MCF 10A (cell line): ENCODE data around the gene POLA1. TPM values are rescaled to one million over a fixed set of nuclear protein-coding genes. Genes with fewer than 3 reads are reported as not detected.

Experiments
- BruUV-seq: library from RNA; stranded (reverse); fragments of 400-500 nt; replicated peaks from 2 replicates; lab custom pipeline; 2021; lab: Mats Ljungman, UMichigan
- CTCF ChIA-PET: fragments of 300-600 bp; sonication (Branson Sonifier 250); formaldehyde crosslinking; extraction: SDS; loops from one replicate; lab custom pipeline; 2021; ENCODE audit warnings: antibody characterized with exemption, inconsistent platforms; lab: Yijun Ruan, JAX
- POLR2A ChIA-PET: fragments of 300-600, 350-650 bp; sonication (Branson Sonifier 250); formaldehyde crosslinking; extraction: SDS; loops from one replicate; lab custom pipeline; 2020; ENCODE audit warnings: antibody characterized with exemption, inconsistent platforms; lab: Yijun Ruan, JAX
- DNase-seq: peaks from one replicate; pipeline ENCODE4 v3.0.0-alpha.2; 2018; ENCODE audit not compliant: unreplicated experiment
- H3K27ac Mint-ChIP-seq: one replicate; pipeline ENCODE4 v1.8.0; 2022; ENCODE audit warnings: mild to moderate bottlenecking, low read depth, mixed read lengths; ENCODE audit not compliant: unreplicated experiment
- H3K27me3 Mint-ChIP-seq: one replicate; pipeline ENCODE4 v1.8.0; 2022; ENCODE audit warnings: mixed read lengths; ENCODE audit not compliant: insufficient read depth, unreplicated experiment
- H3K36me3 Mint-ChIP-seq: one replicate; pipeline ENCODE4 v1.8.0; 2022; ENCODE audit warnings: mild to moderate bottlenecking, moderate library complexity, mixed read lengths; ENCODE audit not compliant: insufficient read depth, unreplicated experiment
- H3K4me1 Mint-ChIP-seq: one replicate; pipeline ENCODE4 v1.8.0; 2022; ENCODE audit warnings: mixed read lengths; ENCODE audit not compliant: insufficient read depth, unreplicated experiment
- H3K4me3 Mint-ChIP-seq: one replicate; pipeline ENCODE4 v1.8.0; 2022; ENCODE audit warnings: mild to moderate bottlenecking, moderate library complexity, mixed read lengths; ENCODE audit not compliant: unreplicated experiment
- H3K9me3 Mint-ChIP-seq: one replicate; pipeline ENCODE4 v1.8.0; 2022; ENCODE audit warnings: mixed read lengths; ENCODE audit not compliant: unreplicated experiment
- CTCF ChIP-seq: fragments of 200-600 bp; IDR thresholded peaks from one replicate; pipeline ENCODE4 v1.8.0; 2022; ENCODE audit warnings: antibody characterized with exemption, mild to moderate bottlenecking; ENCODE audit not compliant: unreplicated experiment
- intact Hi-C: fragments of 100-400 bp; cut with micrococcal nuclease; formaldehyde crosslinking; loops from 2 replicates; pipeline ENCODE4 v1.14.1; 2022
- total RNA-seq: library from RNA; stranded (reverse); gene quantifications from 2 replicates; pipeline ENCODE4 v1.2.3, GENCODE V29; 2022

The POLA1 gene
- total RNA-seq, 1 experiment from 2014 or later: 9.8 TPM

GRCh38 chrX:24999511-24999910 lies 305.8 kb downstream of the POLA1 start:
- no peak for DNase-seq
- Mint-ChIP-seq H3K4me3 (no peak overlapping the region), H3K27ac (no peak overlapping the region), H3K36me3 (no peaks in the 10 kb centered on the region), H3K27me3 (peaks cover 14% of the 10 kb centered on the region), H3K9me3 (peaks cover 5% of the 10 kb centered on the region), H3K4me1 (no peaks in the 10 kb centered on the region)
- intact Hi-C loops: no loop called here
- CTCF ChIA-PET: interaction anchor here (0.7 kb wide), 1 partner anchor 12 kb away, joined by 3 read pairs; no protein-coding TSS in a partner anchor
- POLR2A ChIA-PET: no interaction called here
- no peak for TF ChIP-seq CTCF
- BruUV-seq: no TSS peak

- Mint-ChIP-seq H3K27me3 (peaks cover 14% of the 10 kb centered on the region), H3K9me3 (peaks cover 5% of the 10 kb centered on the region), H3K36me3 (no peaks in the 10 kb centered on the region), H3K4me1 (no peaks in the 10 kb centered on the region), H3K27ac (no peak overlapping the region), H3K4me3 (no peak overlapping the region)
- CTCF ChIA-PET: no interaction called here
- intact Hi-C loops: no loop called here
- POLR2A ChIA-PET: no interaction called here
- DNase-seq: no peak
- TF ChIP-seq CTCF: no peak
- no TSS peak for BruUV-seq
Observed at GRCh38 chrX:25001808-25002660, 308.3 kb downstream of the POLA1 start.

DNA sequence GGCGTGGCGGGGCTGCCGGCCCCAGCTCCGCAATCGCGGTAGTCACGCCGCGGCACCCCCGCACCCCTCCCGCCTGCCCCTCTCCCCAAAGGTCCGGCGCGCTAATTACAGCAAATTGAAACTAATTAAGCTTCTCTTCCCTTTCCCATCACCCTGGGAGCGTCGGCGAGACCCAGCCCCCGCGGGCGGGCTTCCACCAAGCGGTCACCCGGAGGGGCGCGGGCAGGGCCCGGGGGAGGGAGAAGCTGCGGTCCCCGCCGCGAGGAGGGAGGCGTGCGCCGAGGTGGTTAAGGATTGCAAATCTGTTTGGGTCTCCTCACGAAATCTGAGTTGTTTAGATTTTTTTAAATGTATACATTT lies 308.9 kb downstream of the POLA1 start:
- Mint-ChIP-seq H3K4me3 (no peak overlapping the region), H3K9me3 (peaks cover 5% of the 10 kb centered on the region), H3K27ac (no peak overlapping the region), H3K27me3 (peaks cover 14% of the 10 kb centered on the region), H3K4me1 (no peaks in the 10 kb centered on the region), H3K36me3 (no peaks in the 10 kb centered on the region)
- no peak for DNase-seq
- intact Hi-C loops: no loop called here
- CTCF ChIA-PET: no interaction called here
- TF ChIP-seq CTCF: no peak
- no TSS peak for BruUV-seq
- POLR2A ChIA-PET: no interaction called here

DNA sequence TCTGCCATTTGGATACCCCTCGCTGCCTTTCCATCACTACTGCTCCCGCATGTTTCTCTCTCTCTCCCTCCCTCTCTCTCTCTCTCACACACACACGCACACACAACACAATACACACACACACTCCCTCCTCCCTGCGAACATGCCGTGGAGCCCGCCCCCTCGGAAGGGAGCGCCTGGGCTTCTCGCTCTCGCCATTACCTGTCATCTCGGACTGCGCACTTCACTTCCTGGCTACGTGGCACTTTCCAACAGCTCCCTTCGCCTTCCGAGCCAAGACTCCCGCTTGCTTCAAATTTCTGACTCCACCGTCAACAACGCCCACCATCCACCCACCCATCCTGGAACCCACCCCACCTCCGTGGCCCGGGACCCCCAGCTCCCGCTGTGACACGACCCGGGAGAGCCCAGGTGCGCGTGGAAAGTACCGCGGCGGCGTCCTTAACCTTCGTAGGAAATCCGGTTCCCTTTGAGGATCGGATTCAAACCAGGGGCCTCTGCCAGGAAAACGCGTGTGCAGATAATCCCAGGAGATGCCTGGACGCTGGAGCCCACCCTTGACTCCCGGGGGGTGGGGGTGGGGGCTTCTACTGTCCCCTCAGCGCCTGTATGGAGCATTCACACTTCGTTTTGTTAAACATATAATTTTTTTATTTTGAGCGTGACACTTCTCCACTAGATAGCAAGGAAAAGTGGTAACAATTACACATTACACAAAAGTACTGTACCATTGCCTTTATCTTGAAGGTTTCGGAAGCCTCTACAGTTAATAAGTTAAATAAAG lies 309.5 kb downstream of the POLA1 start:
- ChIA-PET POLR2A (no interaction called here), CTCF (interaction anchor here (0.6 kb wide), 1 partner anchor 170 kb away, joined by 5 read pairs; no protein-coding TSS in a partner anchor)
- no peaks in the 10 kb centered on the region for H3K4me1 Mint-ChIP-seq

More for the DNA sequence above, 309.5 kb downstream of the POLA1 start:
- intact Hi-C loops: no loop called here
- no peak for DNase-seq
- no TSS peak for BruUV-seq
- no peak overlapping the region for H3K4me3 Mint-ChIP-seq
- H3K36me3 Mint-ChIP-seq: no peaks in the 10 kb centered on the region
- peaks cover 5% of the 10 kb centered on the region for H3K9me3 Mint-ChIP-seq
- TF ChIP-seq CTCF: no peak
- H3K27ac Mint-ChIP-seq: no peak overlapping the region
- H3K27me3 Mint-ChIP-seq: peaks cover 14% of the 10 kb centered on the region
